Parathyroid adenoma (tissue), 2 donors: Measurements from ENCODE around the gene CXCL6.

ENCODE experiments used
- H2AFZ ChIP-seq: fragments of 300-600 bp; sonication (generic); one replicate; pipeline ENCODE4 v1.7.0; 2017; ENCODE audit warnings: antibody characterized with exemption, mild to moderate bottlenecking
- H3K27ac ChIP-seq: fragments of 300-600 bp; sonication (generic); one replicate; pipeline ENCODE4 v1.7.0; 2017
- H3K27me3 ChIP-seq: fragments of 300-600 bp; sonication (generic); one replicate; pipeline ENCODE4 v1.7.0; 2017; ENCODE audit warnings: low read length; ENCODE audit not compliant: control insufficient read depth, insufficient read depth
- H3K36me3 ChIP-seq: fragments of 300-600 bp; sonication (generic); one replicate; pipeline ENCODE4 v1.7.0; 2017; ENCODE audit warnings: low read length; ENCODE audit not compliant: control insufficient read depth, insufficient read depth
- H3K4me1 ChIP-seq: fragments of 300-600 bp; sonication (generic); one replicate; pipeline ENCODE4 v1.7.0; 2017; ENCODE audit warnings: control low read depth
- H3K4me2 ChIP-seq: fragments of 300-600 bp; sonication (generic); one replicate; pipeline ENCODE4 v1.7.0; 2017; ENCODE audit warnings: low read length
- H3K4me3 ChIP-seq: fragments of 300-600 bp; sonication (generic); one replicate; pipeline ENCODE4 v1.7.0; 2017; ENCODE audit warnings: low read depth, low read length
- H3K79me2 ChIP-seq: fragments of 300-600 bp; sonication (generic); one replicate; pipeline ENCODE4 v1.7.0; 2017; ENCODE audit warnings: control low read depth
- H3K9ac ChIP-seq: fragments of 300-600 bp; sonication (generic); one replicate; pipeline ENCODE4 v1.7.0; 2017; ENCODE audit warnings: mild to moderate bottlenecking
- H3K9me3 ChIP-seq: fragments of 300-600 bp; sonication (generic); one replicate; pipeline ENCODE4 v1.7.0; 2017; ENCODE audit warnings: low read length; ENCODE audit not compliant: control insufficient read depth
- TF ChIP-seq, protein P1 (sequence below): fragments of 300-600 bp; sonication (generic); IDR thresholded peaks from one replicate; pipeline ENCODE4 v1.7.0; 2017; ENCODE audit warnings: antibody characterized with exemption, mild to moderate bottlenecking
- donor health status: primary hyperparathyroidism.

The CXCL6 gene

DNA sequence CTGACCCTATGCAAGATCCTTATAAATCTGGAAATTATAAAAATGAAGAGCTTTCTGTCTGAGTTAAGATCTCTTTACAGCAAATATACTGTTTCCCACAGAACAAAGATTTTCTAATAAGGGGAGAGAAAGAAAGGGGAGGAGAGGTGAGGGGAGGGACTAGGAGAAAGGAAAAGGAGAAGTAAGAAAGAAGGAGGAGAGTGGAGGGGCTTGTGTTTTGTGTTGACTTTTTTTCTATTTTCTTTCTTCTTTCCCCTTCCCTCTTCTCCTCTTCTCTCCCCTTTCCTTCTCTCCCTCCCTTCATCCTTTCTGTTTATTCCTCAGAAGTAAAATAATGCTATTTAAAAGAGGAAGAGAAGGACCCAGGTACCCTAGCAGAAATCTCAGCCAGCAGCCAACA lies 6.2 kb downstream of the CXCL6 start:
- no peaks in the 10 kb centered on the region for H3K27me3 ChIP-seq
- no peaks in the 10 kb centered on the region for H3K79me2 ChIP-seq
- H3K9me3 ChIP-seq = no peaks in the 10 kb centered on the region
- no peak overlapping the region for H3K9ac ChIP-seq
- TF ChIP-seq, protein P1, sequence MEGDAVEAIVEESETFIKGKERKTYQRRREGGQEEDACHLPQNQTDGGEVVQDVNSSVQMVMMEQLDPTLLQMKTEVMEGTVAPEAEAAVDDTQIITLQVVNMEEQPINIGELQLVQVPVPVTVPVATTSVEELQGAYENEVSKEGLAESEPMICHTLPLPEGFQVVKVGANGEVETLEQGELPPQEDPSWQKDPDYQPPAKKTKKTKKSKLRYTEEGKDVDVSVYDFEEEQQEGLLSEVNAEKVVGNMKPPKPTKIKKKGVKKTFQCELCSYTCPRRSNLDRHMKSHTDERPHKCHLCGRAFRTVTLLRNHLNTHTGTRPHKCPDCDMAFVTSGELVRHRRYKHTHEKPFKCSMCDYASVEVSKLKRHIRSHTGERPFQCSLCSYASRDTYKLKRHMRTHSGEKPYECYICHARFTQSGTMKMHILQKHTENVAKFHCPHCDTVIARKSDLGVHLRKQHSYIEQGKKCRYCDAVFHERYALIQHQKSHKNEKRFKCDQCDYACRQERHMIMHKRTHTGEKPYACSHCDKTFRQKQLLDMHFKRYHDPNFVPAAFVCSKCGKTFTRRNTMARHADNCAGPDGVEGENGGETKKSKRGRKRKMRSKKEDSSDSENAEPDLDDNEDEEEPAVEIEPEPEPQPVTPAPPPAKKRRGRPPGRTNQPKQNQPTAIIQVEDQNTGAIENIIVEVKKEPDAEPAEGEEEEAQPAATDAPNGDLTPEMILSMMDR = no peak
- H3K4me1 ChIP-seq = no peaks in the 10 kb centered on the region
- no peak overlapping the region for H3K4me3 ChIP-seq
- H3K36me3 ChIP-seq = no peaks in the 10 kb centered on the region
- H2AFZ ChIP-seq = no peak overlapping the region
- H3K27ac ChIP-seq = no peak overlapping the region
- no peak overlapping the region for H3K4me2 ChIP-seq

DNA sequence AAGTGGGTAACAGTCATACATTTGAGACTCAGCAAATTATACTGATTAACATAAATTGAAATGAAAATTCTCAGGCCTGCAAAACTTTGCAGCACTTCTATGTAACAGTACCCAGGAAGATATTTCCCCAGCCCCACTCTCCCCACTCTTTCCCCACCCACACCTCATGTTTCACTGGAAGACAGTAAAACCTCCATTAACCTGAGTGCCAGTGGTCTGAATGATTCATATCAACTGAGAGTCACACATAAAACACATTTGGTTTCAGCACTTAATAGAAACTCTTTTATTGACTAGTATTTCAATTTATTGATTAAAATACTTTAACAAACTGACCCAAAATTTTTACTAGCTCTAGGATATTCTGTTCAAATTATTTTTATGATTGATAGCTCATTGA lies 6.9 kb downstream of the CXCL6 start:
- Histone ChIP-seq H3K4me2 (no peak overlapping the region), H3K27ac (no peak overlapping the region), H2AFZ (no peak overlapping the region), H3K27me3 (no peaks in the 10 kb centered on the region), H3K36me3 (no peaks in the 10 kb centered on the region), H3K79me2 (no peaks in the 10 kb centered on the region), H3K4me1 (no peaks in the 10 kb centered on the region), H3K4me3 (no peak overlapping the region), H3K9me3 (no peaks in the 10 kb centered on the region), H3K9ac (no peak overlapping the region)
- TF ChIP-seq, protein P1 = no peak

DNA sequence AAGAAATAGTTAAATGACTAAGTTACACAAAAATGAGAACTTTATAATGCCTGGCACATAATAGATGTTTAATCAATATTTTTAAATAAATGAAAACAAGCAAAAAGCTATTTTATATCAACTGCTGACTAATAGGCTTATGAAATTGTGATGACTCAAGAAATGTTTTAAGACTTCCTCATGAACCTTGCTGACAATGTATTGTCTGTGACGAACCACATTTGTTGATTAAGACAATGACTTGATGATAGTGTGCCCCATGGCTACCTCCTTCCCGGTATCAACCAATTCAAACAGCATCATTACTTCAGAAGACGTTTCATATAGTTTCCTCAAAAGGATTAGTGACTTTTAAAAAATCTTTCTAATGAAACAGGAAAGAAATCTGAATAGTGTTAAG lies 7.9 kb downstream of the CXCL6 start:
- no peaks in the 10 kb centered on the region for H3K36me3 ChIP-seq
- H3K9ac ChIP-seq = no peak overlapping the region
- H3K27me3 ChIP-seq = no peaks in the 10 kb centered on the region
- H3K4me3 ChIP-seq = no peak overlapping the region
- H3K27ac ChIP-seq = no peak overlapping the region
- H3K9me3 ChIP-seq = no peaks in the 10 kb centered on the region
- H3K4me2 ChIP-seq = no peak overlapping the region
- no peaks in the 10 kb centered on the region for H3K79me2 ChIP-seq
- no peaks in the 10 kb centered on the region for H3K4me1 ChIP-seq
- TF ChIP-seq, protein P1 = no peak
- H2AFZ ChIP-seq = no peak overlapping the region

DNA sequence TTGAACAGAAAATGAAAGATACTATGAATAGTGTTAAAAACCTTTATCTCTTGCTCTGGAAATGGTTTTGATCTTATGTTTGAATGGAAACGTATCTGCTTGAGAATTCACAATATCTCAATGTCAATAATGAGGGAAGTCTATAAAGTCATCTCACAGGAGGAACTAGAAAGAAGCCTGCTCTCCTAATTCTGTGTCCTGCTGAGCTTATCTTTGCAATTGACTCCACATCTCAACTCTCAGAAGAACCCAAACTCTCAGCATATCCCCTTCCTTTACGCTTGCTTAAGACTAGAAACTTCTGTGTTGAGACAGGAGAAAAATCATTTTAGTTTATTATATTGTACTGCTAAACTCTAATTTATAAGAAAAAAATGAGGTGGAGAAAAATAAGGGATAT lies 8.3 kb downstream of the CXCL6 start:
- H3K79me2 ChIP-seq = no peaks in the 10 kb centered on the region
- no peaks in the 10 kb centered on the region for H3K9me3 ChIP-seq
- no peaks in the 10 kb centered on the region for H3K4me1 ChIP-seq
- no peak overlapping the region for H3K4me3 ChIP-seq
- H3K4me2 ChIP-seq = no peak overlapping the region
- no peak overlapping the region for H2AFZ ChIP-seq
- no peaks in the 10 kb centered on the region for H3K27me3 ChIP-seq
- TF ChIP-seq, protein P1 = no peak
- H3K27ac ChIP-seq = no peak overlapping the region
- H3K9ac ChIP-seq = no peak overlapping the region
- no peaks in the 10 kb centered on the region for H3K36me3 ChIP-seq

DNA sequence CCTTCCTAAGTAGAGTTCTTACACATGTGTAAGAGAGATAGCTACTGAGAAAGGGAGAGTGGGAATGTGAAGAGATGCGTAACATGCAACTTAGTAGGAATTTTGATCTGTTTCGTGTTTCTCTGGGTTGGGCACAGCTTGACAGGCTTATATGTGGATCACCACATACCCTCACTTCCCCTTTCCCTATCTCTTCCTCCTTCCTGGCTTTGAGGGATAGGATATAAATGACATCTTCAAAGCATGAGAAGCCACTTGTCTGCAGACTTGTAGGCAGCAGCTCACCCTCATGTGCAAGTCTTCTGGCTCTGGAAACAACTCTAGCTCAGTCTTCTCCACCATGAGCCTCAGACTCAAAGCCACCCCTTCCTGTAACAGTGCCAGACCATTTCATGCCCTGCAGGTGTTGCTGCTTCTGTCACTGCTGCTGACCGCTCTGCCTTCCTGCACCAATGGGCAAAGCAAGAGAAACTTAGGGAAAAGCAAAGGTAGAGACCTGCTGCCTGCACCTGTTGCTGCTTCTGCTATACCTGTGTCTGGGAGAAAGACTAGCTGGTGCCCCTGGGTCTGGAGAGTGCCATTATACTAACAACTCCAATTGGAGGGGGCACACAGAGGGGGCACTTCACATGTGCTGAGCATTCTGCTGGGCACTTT lies 11.2 kb downstream of the CXCL6 start:
- H3K4me2 ChIP-seq = no peak overlapping the region
- H3K4me1 ChIP-seq = no peaks in the 10 kb centered on the region
- TF ChIP-seq, protein P1 = no peak
- no peak overlapping the region for H2AFZ ChIP-seq
- H3K9me3 ChIP-seq = no peaks in the 10 kb centered on the region
- no peak overlapping the region for H3K4me3 ChIP-seq
- no peaks in the 10 kb centered on the region for H3K79me2 ChIP-seq
- H3K27me3 ChIP-seq = no peaks in the 10 kb centered on the region
- no peak overlapping the region for H3K9ac ChIP-seq
- no peaks in the 10 kb centered on the region for H3K36me3 ChIP-seq
- no peak overlapping the region for H3K27ac ChIP-seq
